SK-N-SH treated with all-trans-retinoic acid at 6 μM for 48 hours (cell line): ENCODE results near the gene DAGLA.

ENCODE experiments used
- ESRRG ChIP-seq: fragments of 250-450 bp; sonication (Bioruptor Pico); IDR thresholded peaks from 2 replicates; pipeline ENCODE4 v1.6.1; 2021; ENCODE audit warnings: mild to moderate bottlenecking
- SNAI2 ChIP-seq: fragments of 250-450 bp; sonication (Bioruptor Pico); IDR thresholded peaks from 2 replicates; pipeline ENCODE4 v1.5.0; 2020; ENCODE audit warnings: mild to moderate bottlenecking, moderate library complexity
- ZFP30 ChIP-seq: fragments of 450-650 bp; formaldehyde crosslinking; IDR thresholded peaks from 2 replicates; pipeline ENCODE4 v1.5.0; 2022; ENCODE audit warnings: mild to moderate bottlenecking, moderate library complexity
- TF ChIP-seq, protein P1 (sequence below): fragments of 250-450 bp; sonication (Bioruptor Pico); IDR thresholded peaks from 2 replicates; pipeline ENCODE4 v1.5.1; 2020; ENCODE audit warnings: low read depth, mild to moderate bottlenecking, moderate library complexity
- TF ChIP-seq, protein P2 (sequence below): fragments of 250-450 bp; sonication (Bioruptor Pico); IDR thresholded peaks from 2 replicates; pipeline ENCODE4 v1.8.0; 2021; ENCODE audit warnings: low read depth, mild to moderate bottlenecking, moderate library complexity, borderline replicate concordance

DNA sequence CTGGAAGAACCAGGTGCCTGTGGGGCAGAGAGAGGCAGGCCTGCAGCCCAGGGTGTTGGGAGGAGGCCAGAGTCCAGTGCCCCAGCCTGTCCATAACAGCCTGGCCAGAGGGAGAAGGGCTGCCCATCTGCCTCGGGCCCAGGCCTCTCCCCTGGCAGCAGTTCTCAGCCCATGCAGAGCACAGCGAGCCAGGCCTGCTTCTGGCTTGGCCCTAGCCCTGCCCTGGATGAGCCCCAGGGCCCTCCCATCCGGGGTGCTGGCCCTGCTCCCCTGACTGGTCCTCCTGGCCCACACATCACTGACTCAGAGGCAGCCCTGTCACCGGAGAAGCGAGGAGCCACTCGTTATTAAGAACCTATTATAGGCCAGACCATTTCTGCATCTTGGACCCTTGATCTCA lies 52.5 kb downstream of the DAGLA start:
- TF ChIP-seq, protein P1, sequence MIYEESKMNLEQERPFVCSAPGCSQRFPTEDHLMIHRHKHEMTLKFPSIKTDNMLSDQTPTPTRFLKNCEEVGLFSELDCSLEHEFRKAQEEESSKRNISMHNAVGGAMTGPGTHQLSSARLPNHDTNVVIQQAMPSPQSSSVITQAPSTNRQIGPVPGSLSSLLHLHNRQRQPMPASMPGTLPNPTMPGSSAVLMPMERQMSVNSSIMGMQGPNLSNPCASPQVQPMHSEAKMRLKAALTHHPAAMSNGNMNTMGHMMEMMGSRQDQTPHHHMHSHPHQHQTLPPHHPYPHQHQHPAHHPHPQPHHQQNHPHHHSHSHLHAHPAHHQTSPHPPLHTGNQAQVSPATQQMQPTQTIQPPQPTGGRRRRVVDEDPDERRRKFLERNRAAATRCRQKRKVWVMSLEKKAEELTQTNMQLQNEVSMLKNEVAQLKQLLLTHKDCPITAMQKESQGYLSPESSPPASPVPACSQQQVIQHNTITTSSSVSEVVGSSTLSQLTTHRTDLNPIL (CRISPR knock-in tag) = no peak
- TF ChIP-seq SNAI2 (CRISPR knock-in tag) = no peak
- TF ChIP-seq, protein P2, sequence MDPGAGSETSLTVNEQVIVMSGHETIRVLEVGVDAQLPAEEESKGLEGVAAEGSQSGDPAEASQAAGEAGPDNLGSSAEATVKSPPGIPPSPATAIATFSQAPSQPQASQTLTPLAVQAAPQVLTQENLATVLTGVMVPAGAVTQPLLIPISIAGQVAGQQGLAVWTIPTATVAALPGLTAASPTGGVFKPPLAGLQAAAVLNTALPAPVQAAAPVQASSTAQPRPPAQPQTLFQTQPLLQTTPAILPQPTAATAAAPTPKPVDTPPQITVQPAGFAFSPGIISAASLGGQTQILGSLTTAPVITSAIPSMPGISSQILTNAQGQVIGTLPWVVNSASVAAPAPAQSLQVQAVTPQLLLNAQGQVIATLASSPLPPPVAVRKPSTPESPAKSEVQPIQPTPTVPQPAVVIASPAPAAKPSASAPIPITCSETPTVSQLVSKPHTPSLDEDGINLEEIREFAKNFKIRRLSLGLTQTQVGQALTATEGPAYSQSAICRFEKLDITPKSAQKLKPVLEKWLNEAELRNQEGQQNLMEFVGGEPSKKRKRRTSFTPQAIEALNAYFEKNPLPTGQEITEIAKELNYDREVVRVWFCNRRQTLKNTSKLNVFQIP (CRISPR knock-in tag) = no peak
- TF ChIP-seq ZFP30 (CRISPR knock-in tag) = no peak
- TF ChIP-seq ESRRG (CRISPR knock-in tag) = no peak
